Measurements from ENCODE around the gene TUBD1. TPM values are rescaled to one million over a fixed set of nuclear protein-coding genes. Genes with fewer than 3 reads are reported as not detected.

TUBD1 gene
- total RNA-seq, 2 experiments from 2014 or later, result 8.6 to 13.0 TPM

GRCh38 chr17:59901604-59902003, 8.9 kb upstream of the TUBD1 start:
- no peak overlapping the region for H3K4me2 ChIP-seq (ENCODE audit: low read length)
- intact Hi-C loops (cut with micrococcal nuclease; ENCODE audit: unreplicated experiment), result no loop called here
- H3K9me3 ChIP-seq (ENCODE audit: low read length), result no peaks in the 10 kb centered on the region
- TF ChIP-seq CTCF (conservative IDR thresholded peaks at IDR 0.05; ENCODE audit: low read length) (no peak), EZH2phosphoT487 (IDR thresholded peaks at IDR 0.05; ENCODE audit: borderline replicate concordance, low read depth, low read length) (no peak)
- H3K4me1 ChIP-seq (ENCODE audit: insufficient read depth, low read length, poor library complexity, severe bottlenecking), result no peaks in the 10 kb centered on the region
- no peak overlapping the region for H2AFZ ChIP-seq (ENCODE audit: low read length)
- POLR2A ChIA-PET, result interaction anchor here (0.6 to 0.7 kb wide), 2 partner anchors 49 to 255 kb away, joined by 3 read pairs; no protein-coding TSS in a partner anchor
- peaks cover 88% of the 10 kb centered on the region for H3K79me2 ChIP-seq (ENCODE audit: insufficient read depth, low read depth, low read length)
- H3K4me3 ChIP-seq (ENCODE audit: low read depth, low read length, poor library complexity, severe bottlenecking), result no peak overlapping the region
- CTCF ChIA-PET (ENCODE audit: unreplicated experiment), result no interaction called here
- H3K27ac ChIP-seq (ENCODE audit: low read depth, low read length, poor library complexity, severe bottlenecking), result no peak overlapping the region
- BruUV-seq (replicated peaks), result no TSS peak
- no peak for DNase-seq (ENCODE audit: low spot score)
- no peaks in the 10 kb centered on the region for H3K9me2 ChIP-seq (ENCODE audit: insufficient read depth, low read length)
- H4K20me1 ChIP-seq (ENCODE audit: insufficient read depth, low read length), result no peaks in the 10 kb centered on the region
- H3K36me3 ChIP-seq (ENCODE audit: insufficient read depth, low read length), result peaks cover 51% of the 10 kb centered on the region

- TF ChIP-seq CTCF (conservative IDR thresholded peaks at IDR 0.05; ENCODE audit: low read length) (no peak), EZH2phosphoT487 (IDR thresholded peaks at IDR 0.05; ENCODE audit: borderline replicate concordance, low read depth, low read length) (no peak)
- H3K4me1 ChIP-seq (ENCODE audit: insufficient read depth, low read length, poor library complexity, severe bottlenecking), result peaks cover 7% of the 10 kb centered on the region
- no TSS peak for BruUV-seq (replicated peaks)
- CTCF ChIA-PET (ENCODE audit: unreplicated experiment), result no interaction called here
- H3K27ac ChIP-seq (ENCODE audit: low read depth, low read length, poor library complexity, severe bottlenecking), result no peak overlapping the region
- H3K79me2 ChIP-seq (ENCODE audit: insufficient read depth, low read depth, low read length), result peaks cover 91% of the 10 kb centered on the region
- H3K4me3 ChIP-seq (ENCODE audit: low read depth, low read length, poor library complexity, severe bottlenecking), result no peak overlapping the region
- intact Hi-C loops (cut with micrococcal nuclease; ENCODE audit: unreplicated experiment), result no loop called here
- POLR2A ChIA-PET, result interaction anchor here (0.6 kb wide), 1 partner anchor 45 kb away, joined by 5 read pairs; no protein-coding TSS in a partner anchor
- no peak overlapping the region for H3K4me2 ChIP-seq (ENCODE audit: low read length)
- no peak overlapping the region for H2AFZ ChIP-seq (ENCODE audit: low read length)
- no peaks in the 10 kb centered on the region for H3K9me2 ChIP-seq (ENCODE audit: insufficient read depth, low read length)
- no peaks in the 10 kb centered on the region for H3K9me3 ChIP-seq (ENCODE audit: low read length)
- peaks cover 46% of the 10 kb centered on the region for H3K36me3 ChIP-seq (ENCODE audit: insufficient read depth, low read length)
- DNase-seq (ENCODE audit: low spot score), result no peak
- 0 out of 2 replicates have a peak, but pooled peaks cover 1% of the 10 kb centered on the region for H4K20me1 ChIP-seq (ENCODE audit: insufficient read depth, low read length)
Observed at GRCh38 chr17:59899099-59899498, 6.4 kb upstream of the TUBD1 start.

- CTCF ChIA-PET (ENCODE audit: unreplicated experiment), result no interaction called here
- Histone ChIP-seq H3K9me2 (ENCODE audit: insufficient read depth, low read length) (no peaks in the 10 kb centered on the region), H3K9me3 (ENCODE audit: low read length) (no peaks in the 10 kb centered on the region), H4K20me1 (ENCODE audit: insufficient read depth, low read length) (0 out of 2 replicates have a peak, but pooled peaks cover 5% of the 10 kb centered on the region), H3K4me1 (ENCODE audit: insufficient read depth, low read length, poor library complexity, severe bottlenecking) (peaks cover 8% of the 10 kb centered on the region), H2AFZ (ENCODE audit: low read length) (no peak overlapping the region), H3K4me3 (ENCODE audit: low read depth, low read length, poor library complexity, severe bottlenecking) (no peak overlapping the region), H3K79me2 (ENCODE audit: insufficient read depth, low read depth, low read length) (peaks cover 85% of the 10 kb centered on the region), H3K36me3 (ENCODE audit: insufficient read depth, low read length) (peaks cover 42% of the 10 kb centered on the region), H3K27ac (ENCODE audit: low read depth, low read length, poor library complexity, severe bottlenecking) (no peak overlapping the region), H3K4me2 (ENCODE audit: low read length) (no peak overlapping the region)
- POLR2A ChIA-PET, result no interaction called here
- DNase-seq (ENCODE audit: low spot score), result no peak
- BruUV-seq (replicated peaks), result TSS peak; percentile 46
- intact Hi-C loops (cut with micrococcal nuclease; ENCODE audit: unreplicated experiment), result no loop called here
- TF ChIP-seq CTCF (conservative IDR thresholded peaks at IDR 0.05; ENCODE audit: low read length) (no peak), EZH2phosphoT487 (IDR thresholded peaks at IDR 0.05; ENCODE audit: borderline replicate concordance, low read depth, low read length) (no peak)
Observed at GRCh38 chr17:59897090-59897489, 4.3 kb upstream of the TUBD1 start.

Measured in OCI-LY7 (cell line).